Effector memory CD4-positive, alpha-beta T cell (primary cell): ENCODE measurements around the gene MMD.
"Not testable (repeated sequence)": the region's sequence is repeated elsewhere in the genome, so short reads cannot be mapped to it uniquely, and the experiment has no call there.

ENCODE experiments used
- DNase-seq, 3 donors: peaks; one replicate each; pipeline ENCODE4 v3.0.0-alpha.2; 2020
- H3K27ac ChIP-seq: 2 replicates; pipeline ENCODE4 v1.7.0; 2013; ENCODE audit warnings: mild to moderate bottlenecking, low read length, moderate library complexity; ENCODE audit not compliant: insufficient read depth, poor library complexity, severe bottlenecking
- H3K27me3 ChIP-seq: replicated peaks from 2 replicates; pipeline ENCODE4 v1.7.0; 2013; ENCODE audit warnings: mild to moderate bottlenecking, low read length; ENCODE audit not compliant: insufficient read depth, control insufficient read depth, poor library complexity, severe bottlenecking
- H3K36me3 ChIP-seq: 2 replicates; pipeline ENCODE4 v1.7.0; 2013; ENCODE audit warnings: mild to moderate bottlenecking, low read length, moderate library complexity; ENCODE audit not compliant: control insufficient read depth, insufficient read depth
- H3K4me1 ChIP-seq: 2 replicates; pipeline ENCODE4 v1.7.0; 2013; ENCODE audit warnings: low read length, mild to moderate bottlenecking; ENCODE audit not compliant: control insufficient read depth, insufficient read depth, poor library complexity, severe bottlenecking
- H3K4me3 ChIP-seq: 2 replicates; pipeline ENCODE4 v1.7.0; 2013; ENCODE audit warnings: low read length, low read depth, mild to moderate bottlenecking; ENCODE audit not compliant: insufficient read depth, poor library complexity, severe bottlenecking
- H3K9me3 ChIP-seq: 2 replicates; pipeline ENCODE4 v1.7.0; 2013; ENCODE audit warnings: mild to moderate bottlenecking, low read length, moderate library complexity; ENCODE audit not compliant: control insufficient read depth

Gene MMD

DNA sequence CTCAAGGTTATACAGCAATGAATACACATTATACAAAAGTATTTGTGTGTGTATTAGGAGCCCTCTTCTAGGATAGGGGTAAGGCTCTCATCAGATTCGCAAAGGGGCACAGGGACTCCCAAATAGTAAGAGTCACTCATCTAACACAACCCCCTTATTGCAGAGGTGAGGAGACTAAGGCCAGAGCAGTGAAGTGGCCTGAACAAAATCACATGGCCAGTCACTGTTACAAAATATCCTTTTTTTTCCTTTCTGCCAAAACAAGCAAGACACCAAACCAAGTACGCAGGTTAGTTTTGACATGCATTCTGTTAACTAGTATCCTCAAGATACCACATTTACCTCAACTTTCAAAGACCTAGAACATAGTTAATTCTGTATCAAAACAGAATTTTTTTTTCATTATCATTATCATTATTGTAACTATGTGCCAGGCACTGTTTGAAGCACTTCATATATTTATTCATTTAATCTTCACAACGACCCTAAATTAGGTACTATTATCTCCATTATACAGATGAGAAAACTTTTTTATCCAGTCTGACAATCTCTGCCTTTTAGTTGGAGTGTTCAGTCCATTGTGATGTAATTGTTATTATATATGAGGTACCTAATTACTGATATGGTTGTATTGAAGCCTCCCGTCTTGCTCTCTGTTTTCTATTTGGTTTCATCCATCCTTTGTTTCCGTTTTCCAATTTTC, 25.7 kb downstream of the MMD start:
- Histone ChIP-seq H3K27me3 (no peaks in the 10 kb centered on the region), H3K36me3 (peaks cover 4% of the 10 kb centered on the region), H3K27ac (no peak overlapping the region), H3K4me1 (no peaks in the 10 kb centered on the region), H3K4me3 (no peak overlapping the region), H3K9me3 (no peaks in the 10 kb centered on the region)
- no peak for DNase-seq

DNA sequence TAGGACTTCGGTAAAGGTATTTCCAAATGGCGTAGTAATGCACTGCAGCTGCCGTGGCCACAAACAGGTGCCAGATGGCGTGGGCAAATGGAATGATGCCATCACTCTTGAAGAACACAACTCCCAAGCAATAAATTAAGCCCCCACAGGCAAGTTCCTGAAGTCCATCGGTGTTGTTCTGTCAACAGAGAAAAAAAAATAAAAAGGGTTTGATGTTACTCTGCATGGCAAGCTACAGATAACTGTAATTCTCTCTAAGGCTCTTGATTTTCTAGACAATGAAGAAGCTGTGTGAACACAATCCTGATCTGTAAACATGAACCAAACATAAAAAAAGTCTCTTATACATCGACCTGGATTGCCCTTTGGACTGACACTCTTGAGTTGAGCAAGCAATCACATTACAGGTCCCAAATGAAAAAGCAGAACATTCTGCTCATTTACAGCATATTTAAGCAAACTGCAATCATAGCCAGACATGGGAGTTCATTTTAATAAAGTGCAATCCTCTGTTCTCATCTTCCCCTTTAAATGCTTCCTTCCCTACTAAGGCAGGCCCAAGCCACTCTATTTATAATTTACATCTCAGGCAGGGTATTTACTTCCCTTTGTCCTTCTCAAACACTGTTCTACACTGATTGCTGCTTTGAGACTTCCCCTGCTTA, 27.1 kb downstream of the MMD start:
- H3K27me3 ChIP-seq, result no peaks in the 10 kb centered on the region
- no peaks in the 10 kb centered on the region for H3K9me3 ChIP-seq
- H3K4me1 ChIP-seq, result no peaks in the 10 kb centered on the region
- no peak overlapping the region for H3K27ac ChIP-seq
- H3K36me3 ChIP-seq, result peaks cover 4% of the 10 kb centered on the region
- DNase-seq, result no peak
- no peak overlapping the region for H3K4me3 ChIP-seq

DNA sequence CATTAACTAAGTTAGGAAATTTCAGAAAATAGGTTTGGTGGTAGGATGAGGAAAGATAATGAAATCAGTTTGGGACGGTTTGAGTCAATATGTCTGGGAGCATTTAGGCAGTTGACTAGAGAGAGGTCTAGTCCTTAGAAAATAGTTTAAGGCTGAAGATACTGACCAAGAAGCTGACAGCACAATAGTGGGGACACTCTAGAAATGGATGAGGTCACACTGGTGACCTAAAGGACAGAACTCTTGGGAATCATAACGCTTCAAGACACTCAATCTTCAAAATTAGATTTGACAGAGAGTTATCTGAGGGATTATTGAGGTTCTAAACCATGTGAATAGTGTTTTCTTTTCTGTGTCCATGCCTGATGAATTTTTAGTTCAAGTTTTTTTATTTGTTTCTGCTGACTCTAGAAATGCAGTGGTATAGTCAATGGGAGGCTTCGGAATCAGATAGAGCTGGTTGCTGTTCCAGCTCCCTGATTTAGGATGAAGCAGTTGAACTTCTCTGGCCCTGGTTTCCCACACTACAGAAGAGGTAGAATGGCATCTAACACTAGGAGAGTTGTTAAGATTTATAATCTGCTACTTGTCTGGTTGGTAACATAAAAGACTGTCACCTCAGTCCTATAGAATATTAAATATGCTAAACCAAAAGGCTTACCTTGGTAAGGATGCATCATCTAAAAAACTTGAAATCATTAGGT, 29.7 kb downstream of the MMD start:
- DNase-seq, result no peak
- H3K4me1 ChIP-seq, result no peaks in the 10 kb centered on the region
- no peak overlapping the region for H3K27ac ChIP-seq
- H3K36me3 ChIP-seq, result no peaks in the 10 kb centered on the region
- H3K9me3 ChIP-seq, result no peaks in the 10 kb centered on the region
- H3K27me3 ChIP-seq, result no peaks in the 10 kb centered on the region
- no peak overlapping the region for H3K4me3 ChIP-seq

DNA sequence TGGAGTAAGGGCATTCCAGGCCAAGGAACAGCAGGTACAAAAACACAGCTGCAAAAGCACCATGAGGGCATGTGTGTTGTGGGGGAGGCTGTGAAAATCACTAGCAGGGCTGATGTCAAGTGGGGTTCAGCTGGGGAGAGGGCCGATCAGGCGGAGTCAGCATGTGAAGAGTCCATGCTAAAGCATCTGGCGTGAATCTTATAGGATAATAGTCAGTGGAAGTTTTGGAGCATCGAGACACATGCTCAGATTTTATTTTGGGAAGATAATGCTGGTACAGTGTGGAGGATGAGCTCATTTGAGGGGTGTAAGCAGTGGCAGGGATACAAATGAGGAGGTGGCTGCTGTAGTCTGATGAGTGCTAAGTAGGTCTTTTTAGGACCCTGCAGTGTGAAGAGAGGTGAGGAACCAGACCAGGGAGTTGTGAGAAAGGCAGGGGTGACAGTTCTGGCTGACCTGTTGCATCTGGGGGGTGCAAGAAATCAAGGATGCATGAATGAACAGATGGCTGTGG, 30.3 kb downstream of the MMD start:
- Histone ChIP-seq H3K27me3 (no peaks in the 10 kb centered on the region), H3K4me3 (no peak overlapping the region), H3K27ac (no peak overlapping the region), H3K36me3 (no peaks in the 10 kb centered on the region), H3K9me3 (no peaks in the 10 kb centered on the region), H3K4me1 (no peaks in the 10 kb centered on the region)
- DNase-seq, result no peak

DNA sequence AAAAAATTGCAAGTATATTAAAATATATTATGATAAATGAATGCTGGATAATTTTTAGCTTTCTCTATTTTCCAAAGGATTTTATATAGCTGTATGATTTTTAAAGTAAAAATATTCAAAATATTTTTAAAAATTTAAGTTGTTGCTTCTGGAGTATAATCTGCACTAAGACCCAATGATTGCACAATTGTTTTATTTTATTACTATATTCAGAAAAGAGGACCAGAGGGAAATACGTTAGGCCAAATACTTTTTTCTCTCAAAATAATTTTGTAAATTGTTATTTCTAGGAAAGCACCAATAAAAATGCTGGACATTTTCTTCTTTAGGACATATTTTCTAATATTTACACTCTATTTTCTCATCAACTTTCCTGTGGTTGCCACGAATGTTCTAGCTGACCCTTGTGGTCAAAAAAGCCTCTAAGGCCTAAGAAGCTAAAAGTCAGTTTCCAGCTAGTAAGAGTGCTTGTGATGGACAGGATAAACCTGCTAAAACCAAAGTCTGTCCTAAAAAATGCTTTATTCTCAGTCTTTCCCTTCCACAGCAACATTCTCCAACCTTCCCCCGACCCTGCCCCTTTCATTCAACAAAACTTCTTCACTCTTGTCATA, 31.2 kb downstream of the MMD start:
- no peaks in the 10 kb centered on the region for H3K9me3 ChIP-seq
- no peaks in the 10 kb centered on the region for H3K36me3 ChIP-seq
- no peak for DNase-seq
- H3K4me3 ChIP-seq, result no peak overlapping the region
- no peaks in the 10 kb centered on the region for H3K4me1 ChIP-seq
- no peak overlapping the region for H3K27ac ChIP-seq
- no peaks in the 10 kb centered on the region for H3K27me3 ChIP-seq

DNA sequence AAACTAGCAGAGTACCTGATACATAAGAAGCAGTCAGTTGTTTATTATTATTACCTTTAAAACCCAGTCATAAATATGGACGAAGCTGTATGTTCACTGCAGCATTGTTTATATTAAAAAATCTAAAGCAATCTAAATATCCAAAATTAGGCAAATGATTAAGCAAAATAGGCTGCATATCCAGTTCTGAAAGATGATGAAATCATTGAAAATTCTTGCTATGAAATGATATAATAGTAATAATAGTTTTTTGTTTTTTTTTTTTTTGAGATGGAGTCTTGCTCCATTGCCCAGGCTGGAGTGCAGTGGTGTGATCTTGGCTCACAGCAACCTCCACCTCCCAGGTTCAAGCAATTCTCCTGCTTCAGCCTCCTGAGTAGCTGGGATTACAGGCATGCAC, 31.9 kb downstream of the MMD start:
- H3K27ac ChIP-seq, H3K9me3 ChIP-seq, DNase-seq, H3K4me3 ChIP-seq, H3K4me1 ChIP-seq, H3K27me3 ChIP-seq, H3K36me3 ChIP-seq: not testable (repeated sequence)

DNA sequence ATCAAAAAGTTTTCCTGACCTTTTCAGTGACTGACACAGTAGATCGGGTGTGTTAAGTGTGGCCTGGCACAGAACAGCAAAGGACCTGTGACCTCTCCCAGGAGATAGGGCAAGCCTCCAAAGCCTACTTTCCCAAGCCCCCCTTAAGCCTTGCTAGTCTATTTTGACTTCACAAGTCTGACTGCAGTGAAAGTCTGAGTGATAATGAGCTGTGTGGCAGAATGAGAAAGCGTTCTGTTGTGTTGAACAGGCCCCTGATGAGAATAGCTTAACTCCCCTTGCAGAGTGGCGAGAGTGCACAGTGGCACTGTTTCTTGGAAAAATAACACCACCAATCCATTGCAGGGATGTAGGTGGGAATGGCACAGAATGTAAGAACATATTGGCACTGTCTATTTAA, 32.8 kb downstream of the MMD start:
- Histone ChIP-seq H3K27me3 (no peaks in the 10 kb centered on the region), H3K36me3 (no peaks in the 10 kb centered on the region), H3K9me3 (no peaks in the 10 kb centered on the region), H3K4me1 (no peaks in the 10 kb centered on the region), H3K4me3 (no peak overlapping the region), H3K27ac (no peak overlapping the region)
- DNase-seq, result no peak

DNA sequence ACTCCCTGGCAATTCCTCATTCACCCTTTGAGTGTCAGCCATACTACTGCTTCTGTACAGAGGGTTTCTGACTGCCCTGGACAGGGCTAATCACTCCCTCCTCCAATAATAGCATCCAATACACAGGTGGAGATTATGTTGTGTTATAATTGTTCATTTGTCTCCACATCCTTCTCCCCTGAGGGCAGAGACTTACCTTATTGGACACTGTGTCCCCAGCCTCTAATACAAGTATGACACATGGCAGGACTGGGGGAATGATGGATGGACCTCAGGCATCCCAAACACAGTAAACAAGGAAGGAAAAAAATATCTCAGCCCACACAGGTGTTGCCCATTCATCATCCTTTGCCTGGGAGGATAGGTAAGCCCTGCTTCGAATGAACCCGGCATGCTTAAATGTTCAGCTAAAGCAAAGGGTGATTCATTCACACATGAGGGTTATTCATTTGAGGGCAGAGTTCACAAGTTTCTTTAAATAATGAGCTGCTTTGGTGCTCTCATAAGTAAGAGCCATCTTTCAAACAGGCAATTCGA, 34.8 kb downstream of the MMD start:
- Histone ChIP-seq H3K9me3 (no peaks in the 10 kb centered on the region), H3K36me3 (no peaks in the 10 kb centered on the region), H3K4me1 (no peaks in the 10 kb centered on the region), H3K4me3 (no peak overlapping the region), H3K27ac (no peak overlapping the region), H3K27me3 (no peaks in the 10 kb centered on the region)
- no peak for DNase-seq

DNA sequence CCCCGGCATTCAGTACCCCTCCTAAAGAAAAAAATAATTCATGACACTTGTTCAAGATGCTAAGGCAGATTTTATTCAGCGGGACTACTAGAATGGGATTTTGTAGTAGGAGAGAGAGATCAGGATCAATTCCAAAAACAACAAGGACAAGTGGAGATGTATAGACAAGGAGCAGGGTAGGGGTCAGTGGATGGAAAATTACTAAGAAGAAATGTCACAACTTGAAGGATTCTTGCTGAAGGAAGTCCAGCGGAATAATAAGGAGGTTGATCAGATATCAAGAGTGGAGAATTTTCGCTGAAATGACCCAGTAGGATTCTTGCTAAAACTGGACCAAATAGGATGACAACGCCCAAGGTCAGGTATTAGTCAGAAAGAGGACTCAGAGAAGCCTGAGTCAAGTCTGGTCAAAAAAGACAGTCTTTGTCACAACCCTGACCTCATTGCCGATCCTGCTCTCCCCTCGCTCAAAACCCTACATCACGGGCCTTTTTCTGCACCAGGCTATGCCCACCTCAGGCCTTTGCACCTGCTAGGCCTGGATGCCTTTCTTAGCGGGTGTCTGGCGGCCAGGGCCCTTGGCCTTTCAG, 36.9 kb downstream of the MMD start:
- no peak for DNase-seq
- no peak overlapping the region for H3K27ac ChIP-seq

More for the DNA sequence above, 36.9 kb downstream of the MMD start:
- Histone ChIP-seq H3K4me1 (no peaks in the 10 kb centered on the region), H3K4me3 (no peak overlapping the region), H3K36me3 (no peaks in the 10 kb centered on the region), H3K27me3 (no peaks in the 10 kb centered on the region), H3K9me3 (no peaks in the 10 kb centered on the region)
